GM23338 (cell line): ENCODE results near the gene THOC7. TPM values are rescaled to one million over a fixed set of nuclear protein-coding genes. Genes with fewer than 3 reads are reported as not detected.
A peak's percentile ranks its signal among the peaks of the same experiment; 100 is the strongest.

Experiments used
- ATAC-seq: fragments of 200-7000 bp; cut with Tn5 transposase; 3 replicates; pipeline ENCODE4 v1.9.1; 2020
- DNase-seq: peaks from one replicate; pipeline ENCODE4 v3.0.0-alpha.2; 2015; ENCODE audit warnings: low spot score
- H2AFZ ChIP-seq: fragments of 200-600 bp; sonication (generic); 2 replicates; pipeline ENCODE4 v1.8.0; 2016; ENCODE audit warnings: antibody characterized with exemption, mild to moderate bottlenecking, moderate library complexity
- H3F3A ChIP-seq: fragments of 200-600 bp; sonication (generic); replicated peaks from 2 replicates; pipeline ENCODE4 v1.8.0; 2017; ENCODE audit warnings: antibody characterized with exemption, mixed run types, low read depth
- H3K27ac ChIP-seq: fragments of 200-600 bp; sonication (generic); 2 replicates; pipeline ENCODE4 v1.6.1; 2016; ENCODE audit warnings: low read depth
- H3K27me3 ChIP-seq: fragments of 200-600 bp; sonication (generic); 2 replicates; pipeline ENCODE4 v1.8.0; 2016; ENCODE audit warnings: mild to moderate bottlenecking, mixed run types, moderate library complexity; ENCODE audit not compliant: insufficient read depth
- H3K36me3 ChIP-seq: fragments of 200-600 bp; sonication (generic); 2 replicates; pipeline ENCODE4 v1.8.0; 2016; ENCODE audit warnings: mild to moderate bottlenecking; ENCODE audit not compliant: insufficient read depth
- H3K4me1 ChIP-seq: fragments of 200-600 bp; sonication (generic); 2 replicates; pipeline ENCODE4 v1.8.0; 2016; ENCODE audit warnings: mild to moderate bottlenecking, moderate library complexity; ENCODE audit not compliant: insufficient read depth
- H3K4me2 ChIP-seq: fragments of 200-600 bp; sonication (generic); 2 replicates; pipeline ENCODE4 v1.7.1; 2017; ENCODE audit warnings: mixed run types
- H3K4me3 ChIP-seq: fragments of 200-600 bp; sonication (generic); 2 replicates; pipeline ENCODE4 v1.6.1; 2016; ENCODE audit warnings: mixed run types
- H3K79me2 ChIP-seq: fragments of 200-600 bp; sonication (generic); replicated peaks from 2 replicates; pipeline ENCODE4 v1.8.0; 2017; ENCODE audit warnings: mild to moderate bottlenecking; ENCODE audit not compliant: insufficient read depth
- H3K9me2 ChIP-seq: fragments of 200-600 bp; sonication (generic); 2 replicates; pipeline ENCODE4 v1.8.0; 2017; ENCODE audit not compliant: insufficient read depth
- H4K20me1 ChIP-seq: fragments of 200-600 bp; sonication (generic); replicated peaks from 2 replicates; pipeline ENCODE4 v1.8.0; 2017; ENCODE audit warnings: mild to moderate bottlenecking; ENCODE audit not compliant: insufficient read depth
- H3K27ac Mint-ChIP-seq: 2 replicates; pipeline ENCODE4 v1.8.0; 2020; ENCODE audit warnings: inconsistent platforms, mild to moderate bottlenecking, moderate library complexity, mixed read lengths
- H3K27me3 Mint-ChIP-seq: 3 replicates; pipeline ENCODE4 v1.8.0; 2022; ENCODE audit warnings: low read depth, mild to moderate bottlenecking, moderate library complexity, mixed read lengths, inconsistent platforms; ENCODE audit not compliant: insufficient read depth, poor library complexity
- H3K36me3 Mint-ChIP-seq: 3 replicates; pipeline ENCODE4 v1.8.0; 2021; ENCODE audit warnings: low read depth, mild to moderate bottlenecking, inconsistent platforms, moderate library complexity, mixed read lengths
- H3K4me1 Mint-ChIP-seq: 3 replicates; pipeline ENCODE4 v1.8.0; 2020; ENCODE audit warnings: mild to moderate bottlenecking, inconsistent platforms, mixed read lengths
- H3K4me3 Mint-ChIP-seq: 3 replicates; pipeline ENCODE4 v1.8.0; 2021; ENCODE audit warnings: moderate library complexity, mild to moderate bottlenecking, inconsistent platforms, mixed read lengths
- H3K9me3 Mint-ChIP-seq: 3 replicates; pipeline ENCODE4 v1.8.0; 2020; ENCODE audit warnings: moderate library complexity, mild to moderate bottlenecking, inconsistent platforms, mixed read lengths
- CREB1 ChIP-seq: fragments of 250-450 bp; sonication (Bioruptor Pico); IDR thresholded peaks from 2 replicates; pipeline ENCODE4 v1.5.0; 2020; ENCODE audit warnings: low read depth, mild to moderate bottlenecking, moderate library complexity
- EZH2phosphoT487 ChIP-seq: fragments of 200-600 bp; sonication (generic); IDR thresholded peaks from one replicate; pipeline ENCODE4 v1.8.1; 2018; ENCODE audit warnings: antibody characterized with exemption; ENCODE audit not compliant: unreplicated experiment
- JUNB ChIP-seq: IDR thresholded peaks from one replicate; pipeline ENCODE4 v1.6.1; 2016; ENCODE audit warnings: antibody characterized with exemption; ENCODE audit not compliant: unreplicated experiment
- NANOG ChIP-seq: IDR thresholded peaks from 2 replicates; pipeline ENCODE4 v1.6.1; 2016; ENCODE audit warnings: antibody characterized with exemption, borderline replicate concordance
- STAT1 ChIP-seq: IDR thresholded peaks from one replicate; pipeline ENCODE4 v1.6.1; 2016; ENCODE audit warnings: antibody characterized with exemption; ENCODE audit not compliant: unreplicated experiment
- ZNF114 ChIP-seq: fragments of 250-450 bp; sonication (Bioruptor Pico); IDR thresholded peaks from 2 replicates; pipeline ENCODE4 v1.5.0; 2020; ENCODE audit warnings: mild to moderate bottlenecking, moderate library complexity
- polyA plus RNA-seq: library from polyadenylated mRNA; unstranded; fragments of >200 nt; fragmentation: Nextera tagmentation; extraction: Ambion mirVana; gene quantifications from 2 replicates; pipeline ENCODE4 v1.2.1, GENCODE V29; 2016
- total RNA-seq: library from RNA; depleted of rRNA; stranded (reverse); fragments of >200 nt; shearing (Covaris generic); gene quantifications from 2 replicates; pipeline ENCODE4 v1.2.3, GENCODE V29; 2014
- TF ChIP-seq, protein P1 (sequence below): IDR thresholded peaks from 2 replicates; pipeline ENCODE4 v1.6.1; 2016; ENCODE audit warnings: antibody characterized with exemption
- TF ChIP-seq, protein P2 (sequence below): IDR thresholded peaks from one replicate; pipeline ENCODE4 v1.6.1; 2018; ENCODE audit warnings: antibody characterized with exemption; ENCODE audit not compliant: unreplicated experiment

Gene THOC7
- total and polyA plus RNA-seq, 2 experiments from 2014 or later = 53.9 to 166 TPM

DNA sequence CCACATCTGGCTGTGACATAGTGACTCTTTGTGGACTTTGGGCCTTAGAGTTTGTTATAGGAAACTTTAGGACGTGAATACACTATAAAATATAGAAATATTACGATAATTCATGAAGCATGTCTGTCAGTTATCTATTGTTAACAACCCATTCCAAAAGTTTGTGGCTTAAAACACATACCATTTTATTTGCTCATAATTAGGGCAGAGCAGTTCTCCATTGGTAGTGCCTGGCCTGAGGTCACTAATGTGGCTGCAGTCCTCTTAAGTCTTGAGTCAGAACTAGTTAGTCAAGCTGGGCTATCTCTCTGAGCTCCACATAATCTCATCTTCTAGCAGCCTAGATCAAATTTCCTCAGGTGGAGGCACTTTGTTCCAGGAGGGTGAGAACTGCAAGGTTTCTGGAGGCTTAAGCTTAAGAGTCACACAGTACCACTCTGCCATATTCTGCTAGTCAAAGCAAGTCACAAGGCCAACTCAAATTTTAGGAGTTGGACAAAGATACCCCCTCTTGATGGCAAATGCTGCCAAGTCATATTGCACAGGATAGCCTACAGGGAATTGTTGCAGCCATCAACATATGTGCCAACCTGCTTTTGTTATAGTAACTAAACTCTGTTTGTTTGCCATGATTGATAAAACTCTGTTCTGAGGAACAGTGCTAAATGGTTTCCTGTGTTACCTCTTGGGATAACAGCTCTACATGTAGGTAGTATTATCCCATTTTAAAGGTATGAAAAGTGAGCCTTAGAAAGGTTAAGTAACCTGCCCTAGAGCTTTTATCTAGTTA lies 8.7 kb upstream of the THOC7 start (continued):
- TF ChIP-seq CREB1 (CRISPR knock-in tag) (no peak), NANOG (no peak)

DNA sequence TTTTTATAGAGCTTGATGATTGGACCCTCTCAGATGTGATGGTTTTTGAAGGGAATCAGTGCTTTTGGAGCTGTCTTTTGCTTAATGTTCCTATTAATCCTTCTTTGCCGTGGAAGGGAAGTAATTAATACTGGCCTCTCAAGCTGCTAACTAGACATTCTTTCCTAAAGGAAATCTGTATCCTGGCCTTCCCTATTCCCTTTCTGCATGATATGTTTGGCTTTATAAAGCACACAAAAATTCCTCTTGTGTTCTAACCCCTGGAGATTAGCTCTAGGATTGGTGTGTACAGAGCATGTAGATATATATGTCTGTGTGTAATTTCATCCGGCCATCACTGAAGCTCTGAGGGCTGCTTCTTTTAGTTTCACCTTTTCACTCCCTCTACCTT lies 7.0 kb upstream of the THOC7 start:
- TF ChIP-seq, protein P1, sequence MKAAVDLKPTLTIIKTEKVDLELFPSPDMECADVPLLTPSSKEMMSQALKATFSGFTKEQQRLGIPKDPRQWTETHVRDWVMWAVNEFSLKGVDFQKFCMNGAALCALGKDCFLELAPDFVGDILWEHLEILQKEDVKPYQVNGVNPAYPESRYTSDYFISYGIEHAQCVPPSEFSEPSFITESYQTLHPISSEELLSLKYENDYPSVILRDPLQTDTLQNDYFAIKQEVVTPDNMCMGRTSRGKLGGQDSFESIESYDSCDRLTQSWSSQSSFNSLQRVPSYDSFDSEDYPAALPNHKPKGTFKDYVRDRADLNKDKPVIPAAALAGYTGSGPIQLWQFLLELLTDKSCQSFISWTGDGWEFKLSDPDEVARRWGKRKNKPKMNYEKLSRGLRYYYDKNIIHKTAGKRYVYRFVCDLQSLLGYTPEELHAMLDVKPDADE = no peak
- TF ChIP-seq JUNB (no peak), CREB1 (CRISPR knock-in tag) (no peak)
- H3K4me3 Mint-ChIP-seq = no peak overlapping the region
- H2AFZ ChIP-seq = no peak overlapping the region
- no peak overlapping the region for H3K4me3 ChIP-seq
- DNase-seq (no peak), ATAC-seq (peak; percentile 37; the same call in 1 of the 3 replicates)
- H3K36me3 ChIP-seq = no peaks in the 10 kb centered on the region
- H3F3A ChIP-seq = no peaks in the 10 kb centered on the region
- H3K27me3 Mint-ChIP-seq = no peaks in the 10 kb centered on the region
- H3K4me1 ChIP-seq = peaks cover 14% of the 10 kb centered on the region
- H3K9me3 Mint-ChIP-seq = no peaks in the 10 kb centered on the region
- no peak overlapping the region for H3K27ac Mint-ChIP-seq
- H3K9me2 ChIP-seq = no peaks in the 10 kb centered on the region
- H3K27ac ChIP-seq = no peak overlapping the region
- peaks cover 98% of the 10 kb centered on the region for H3K79me2 ChIP-seq
- no peak overlapping the region for H3K4me2 ChIP-seq
- H4K20me1 ChIP-seq = no peaks in the 10 kb centered on the region
- H3K27me3 ChIP-seq = no peaks in the 10 kb centered on the region
- peaks cover 20% of the 10 kb centered on the region for H3K4me1 Mint-ChIP-seq
- H3K36me3 Mint-ChIP-seq = peaks cover 7% of the 10 kb centered on the region; the same call in 2 of the 3 replicates

DNA sequence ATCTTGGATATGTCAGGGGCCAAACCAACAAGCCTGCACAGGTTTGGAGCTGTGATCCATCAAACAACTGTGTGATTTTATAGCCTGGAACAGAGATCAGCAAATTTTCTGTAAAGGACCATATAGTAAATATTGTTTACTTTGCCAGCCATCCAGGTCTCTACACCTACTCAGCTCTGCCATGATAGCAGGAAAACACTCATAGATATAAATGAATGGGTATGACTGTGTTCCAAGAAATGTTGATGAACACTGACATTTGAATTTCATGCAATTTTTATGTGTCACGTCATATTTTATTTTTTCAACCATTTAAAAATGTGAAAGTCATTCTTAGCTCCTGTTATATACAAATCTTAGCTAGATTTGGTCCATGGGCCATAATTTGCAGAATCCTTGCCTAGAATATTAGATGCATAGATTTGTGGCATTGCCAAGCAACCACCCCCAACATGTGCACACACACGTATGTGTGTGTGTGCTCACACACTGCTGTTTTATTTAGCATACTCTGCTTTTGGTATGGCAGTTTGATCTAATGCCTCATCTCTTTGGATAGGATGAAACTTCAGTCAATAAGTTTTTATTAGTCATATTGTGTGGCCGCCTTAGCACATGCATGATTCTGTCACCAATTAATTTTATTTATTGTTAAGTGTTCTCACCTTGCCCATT lies 6.5 kb upstream of the THOC7 start:
- TF ChIP-seq, protein P2, sequence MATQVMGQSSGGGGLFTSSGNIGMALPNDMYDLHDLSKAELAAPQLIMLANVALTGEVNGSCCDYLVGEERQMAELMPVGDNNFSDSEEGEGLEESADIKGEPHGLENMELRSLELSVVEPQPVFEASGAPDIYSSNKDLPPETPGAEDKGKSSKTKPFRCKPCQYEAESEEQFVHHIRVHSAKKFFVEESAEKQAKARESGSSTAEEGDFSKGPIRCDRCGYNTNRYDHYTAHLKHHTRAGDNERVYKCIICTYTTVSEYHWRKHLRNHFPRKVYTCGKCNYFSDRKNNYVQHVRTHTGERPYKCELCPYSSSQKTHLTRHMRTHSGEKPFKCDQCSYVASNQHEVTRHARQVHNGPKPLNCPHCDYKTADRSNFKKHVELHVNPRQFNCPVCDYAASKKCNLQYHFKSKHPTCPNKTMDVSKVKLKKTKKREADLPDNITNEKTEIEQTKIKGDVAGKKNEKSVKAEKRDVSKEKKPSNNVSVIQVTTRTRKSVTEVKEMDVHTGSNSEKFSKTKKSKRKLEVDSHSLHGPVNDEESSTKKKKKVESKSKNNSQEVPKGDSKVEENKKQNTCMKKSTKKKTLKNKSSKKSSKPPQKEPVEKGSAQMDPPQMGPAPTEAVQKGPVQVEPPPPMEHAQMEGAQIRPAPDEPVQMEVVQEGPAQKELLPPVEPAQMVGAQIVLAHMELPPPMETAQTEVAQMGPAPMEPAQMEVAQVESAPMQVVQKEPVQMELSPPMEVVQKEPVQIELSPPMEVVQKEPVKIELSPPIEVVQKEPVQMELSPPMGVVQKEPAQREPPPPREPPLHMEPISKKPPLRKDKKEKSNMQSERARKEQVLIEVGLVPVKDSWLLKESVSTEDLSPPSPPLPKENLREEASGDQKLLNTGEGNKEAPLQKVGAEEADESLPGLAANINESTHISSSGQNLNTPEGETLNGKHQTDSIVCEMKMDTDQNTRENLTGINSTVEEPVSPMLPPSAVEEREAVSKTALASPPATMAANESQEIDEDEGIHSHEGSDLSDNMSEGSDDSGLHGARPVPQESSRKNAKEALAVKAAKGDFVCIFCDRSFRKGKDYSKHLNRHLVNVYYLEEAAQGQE = no peak
- TF ChIP-seq EZH2phosphoT487 (no peak), STAT1 (no peak), ZNF114 (CRISPR knock-in tag) (no peak)
- H3K36me3 ChIP-seq = no peaks in the 10 kb centered on the region
- H3K4me1 ChIP-seq = peaks cover 18% of the 10 kb centered on the region
- no peak overlapping the region for H3K4me3 Mint-ChIP-seq
- no peaks in the 10 kb centered on the region for H3F3A ChIP-seq
- no peaks in the 10 kb centered on the region for H3K27me3 ChIP-seq
- H3K4me3 ChIP-seq = no peak overlapping the region
- H3K36me3 Mint-ChIP-seq = peaks cover 7% of the 10 kb centered on the region
- peaks cover 97% of the 10 kb centered on the region for H3K79me2 ChIP-seq
- H3K27ac Mint-ChIP-seq = no peak overlapping the region
- peaks cover 20% of the 10 kb centered on the region for H3K4me1 Mint-ChIP-seq
- H3K27ac ChIP-seq = no peak overlapping the region
- H4K20me1 ChIP-seq = no peaks in the 10 kb centered on the region
- H2AFZ ChIP-seq = no peak overlapping the region
- no peak for DNase-seq
- no peaks in the 10 kb centered on the region for H3K9me2 ChIP-seq
- no peaks in the 10 kb centered on the region for H3K27me3 Mint-ChIP-seq
- no peak for ATAC-seq
- H3K9me3 Mint-ChIP-seq = no peaks in the 10 kb centered on the region
- H3K4me2 ChIP-seq = no peak overlapping the region
